Measurements from ENCODE around the gene VSIR.

The VSIR gene

GRCh38 chr10:71745664-71746250, 27.6 kb downstream of the VSIR start:
- no peak overlapping the region for H2AFZ ChIP-seq (ENCODE audit: low read length)
- no peaks in the 10 kb centered on the region for H3K79me2 ChIP-seq (ENCODE audit: insufficient read depth, low read length)
- no peaks in the 10 kb centered on the region for H3K27me3 ChIP-seq (ENCODE audit: insufficient read depth, low read length, poor library complexity, severe bottlenecking)
- H3K4me1 ChIP-seq (ENCODE audit: insufficient read depth, low read length, poor library complexity, severe bottlenecking): peaks cover 82% of the 10 kb centered on the region
- H3K36me3 ChIP-seq (ENCODE audit: insufficient read depth, low read length): no peaks in the 10 kb centered on the region
- TF ChIP-seq EZH2phosphoT487 (IDR thresholded peaks at IDR 0.05; ENCODE audit: borderline replicate concordance): no peak
- H3K9me2 ChIP-seq (replicated peaks; ENCODE audit: low read depth, low read length): no peaks in the 10 kb centered on the region
- no peaks in the 10 kb centered on the region for H4K20me1 ChIP-seq (ENCODE audit: insufficient read depth, low read length, poor library complexity, severe bottlenecking)
- H3K9me3 ChIP-seq (ENCODE audit: insufficient read depth, low read depth, low read length): no peaks in the 10 kb centered on the region
- peak overlapping the region; percentile 75 for H3K9ac ChIP-seq (ENCODE audit: low read depth, low read length, poor library complexity, severe bottlenecking)
- H3F3A ChIP-seq (ENCODE audit: low read depth): peaks cover 9% of the 10 kb centered on the region
- H3K4me3 ChIP-seq (ENCODE audit: low read length, poor library complexity, severe bottlenecking): no peak overlapping the region
- H3K4me2 ChIP-seq (ENCODE audit: low read depth, low read length, poor library complexity, severe bottlenecking): peak overlapping the region; percentile 68

- Histone ChIP-seq H3K27me3 (ENCODE audit: insufficient read depth, low read length, poor library complexity, severe bottlenecking) (no peaks in the 10 kb centered on the region), H3K9ac (ENCODE audit: low read depth, low read length, poor library complexity, severe bottlenecking) (no peak overlapping the region), H3K4me1 (ENCODE audit: insufficient read depth, low read length, poor library complexity, severe bottlenecking) (peaks cover 78% of the 10 kb centered on the region), H3K4me3 (ENCODE audit: low read length, poor library complexity, severe bottlenecking) (no peak overlapping the region), H3K9me3 (ENCODE audit: insufficient read depth, low read depth, low read length) (no peaks in the 10 kb centered on the region), H3K9me2 (replicated peaks; ENCODE audit: low read depth, low read length) (no peaks in the 10 kb centered on the region), H4K20me1 (ENCODE audit: insufficient read depth, low read length, poor library complexity, severe bottlenecking) (no peaks in the 10 kb centered on the region), H3K79me2 (ENCODE audit: insufficient read depth, low read length) (no peaks in the 10 kb centered on the region), H2AFZ (ENCODE audit: low read length) (no peak overlapping the region), H3K4me2 (ENCODE audit: low read depth, low read length, poor library complexity, severe bottlenecking) (no peak overlapping the region), H3F3A (ENCODE audit: low read depth) (peaks cover 9% of the 10 kb centered on the region), H3K36me3 (ENCODE audit: insufficient read depth, low read length) (no peaks in the 10 kb centered on the region)
- TF ChIP-seq CTCF (conservative IDR thresholded peaks at IDR 0.05; ENCODE audit: low read length): no peak
- no peak for TF ChIP-seq EZH2phosphoT487 (IDR thresholded peaks at IDR 0.05; ENCODE audit: borderline replicate concordance)
Observed at GRCh38 chr10:71744897-71745663, 28.2 kb downstream of the VSIR start.

GRCh38 chr10:71743866-71744265, 29.5 kb downstream of the VSIR start:
- no peak overlapping the region for H2AFZ ChIP-seq (ENCODE audit: low read length)
- H4K20me1 ChIP-seq (ENCODE audit: insufficient read depth, low read length, poor library complexity, severe bottlenecking): no peaks in the 10 kb centered on the region
- no peaks in the 10 kb centered on the region for H3K79me2 ChIP-seq (ENCODE audit: insufficient read depth, low read length)
- no peak overlapping the region for H3K4me2 ChIP-seq (ENCODE audit: low read depth, low read length, poor library complexity, severe bottlenecking)
- no peaks in the 10 kb centered on the region for H3K27me3 ChIP-seq (ENCODE audit: insufficient read depth, low read length, poor library complexity, severe bottlenecking)
- no peaks in the 10 kb centered on the region for H3F3A ChIP-seq (ENCODE audit: low read depth)
- no peaks in the 10 kb centered on the region for H3K36me3 ChIP-seq (ENCODE audit: insufficient read depth, low read length)
- peaks cover 66% of the 10 kb centered on the region for H3K4me1 ChIP-seq (ENCODE audit: insufficient read depth, low read length, poor library complexity, severe bottlenecking)
- no peak overlapping the region for H3K9ac ChIP-seq (ENCODE audit: low read depth, low read length, poor library complexity, severe bottlenecking)
- TF ChIP-seq CTCF (conservative IDR thresholded peaks at IDR 0.05; ENCODE audit: low read length): no peak
- no peak for TF ChIP-seq EZH2phosphoT487 (IDR thresholded peaks at IDR 0.05; ENCODE audit: borderline replicate concordance)
- no peaks in the 10 kb centered on the region for H3K9me2 ChIP-seq (replicated peaks; ENCODE audit: low read depth, low read length)
- no peaks in the 10 kb centered on the region for H3K9me3 ChIP-seq (ENCODE audit: insufficient read depth, low read depth, low read length)
- H3K4me3 ChIP-seq (ENCODE audit: low read length, poor library complexity, severe bottlenecking): no peak overlapping the region
